AG09309 (cell line): ENCODE measurements around the gene SLAMF9.

Experiments
- DNase-seq: peaks from one replicate; pipeline ENCODE4 v3.0.0-alpha.2; 2010; ENCODE audit warnings: low read depth
- H3K4me3 ChIP-seq: 2 replicates; pipeline ENCODE4 v1.5.1; 2011; ENCODE audit warnings: mild to moderate bottlenecking, low read depth, low read length, moderate library complexity; ENCODE audit not compliant: control insufficient read depth
- CTCF ChIP-seq: IDR thresholded peaks from 2 replicates; pipeline ENCODE4 v1.5.1; 2011; ENCODE audit warnings: mild to moderate bottlenecking, low read depth, low read length, inconsistent platforms; ENCODE audit not compliant: insufficient read depth, control insufficient read depth; ENCODE audit errors: missing control alignments

Gene SLAMF9

DNA sequence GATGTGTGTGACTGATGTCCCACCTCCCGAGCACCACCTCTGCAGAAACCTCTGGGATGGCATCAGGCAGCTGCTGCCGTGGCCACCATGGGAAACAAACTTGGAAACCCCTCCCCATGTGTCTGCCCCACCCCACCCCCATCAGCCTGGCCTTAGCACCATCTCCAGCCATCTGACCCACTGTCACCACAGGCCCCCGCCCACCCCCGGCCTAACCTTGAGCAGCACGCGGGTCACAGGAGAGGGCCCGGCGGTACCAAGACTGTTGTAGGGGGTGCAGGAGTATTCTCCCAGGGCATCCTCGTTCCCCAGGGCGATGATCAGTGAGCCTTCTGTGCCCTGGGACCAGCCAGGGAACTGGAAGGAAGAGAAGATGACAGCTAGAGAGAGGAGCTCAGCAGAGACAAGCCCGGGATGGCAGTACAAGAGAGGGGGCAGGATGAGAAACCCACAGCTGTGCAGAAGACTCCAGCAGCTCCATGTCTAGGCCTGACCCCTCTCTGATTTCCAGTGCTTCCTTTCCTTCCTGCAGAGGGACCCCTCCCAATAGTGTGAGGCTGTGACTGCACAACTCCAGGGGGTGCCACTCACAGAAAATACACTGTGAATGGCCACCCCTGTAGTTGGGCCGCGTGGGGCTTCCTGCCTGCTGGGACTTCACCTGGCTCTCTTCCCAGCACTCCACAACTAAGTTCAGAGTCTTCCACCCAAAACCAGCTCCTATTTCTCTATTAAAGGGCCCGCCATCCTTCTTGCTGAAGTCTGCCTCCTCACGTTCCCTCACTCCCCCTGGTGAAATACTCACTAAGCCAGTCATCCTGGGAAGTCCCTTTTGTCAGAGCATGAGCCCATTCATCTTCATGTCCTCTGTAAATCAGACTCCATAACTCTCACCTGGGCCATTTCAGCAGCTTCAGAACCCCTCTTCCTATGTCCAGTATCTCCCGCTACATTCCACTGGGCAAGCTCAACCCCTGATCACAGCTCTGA, 21.4 kb downstream of the SLAMF9 start:
- H3K4me3 ChIP-seq = no peak overlapping the region
- DNase-seq = no peak
- no peak for TF ChIP-seq CTCF

- TF ChIP-seq CTCF = no peak
- no peak for DNase-seq
- no peak overlapping the region for H3K4me3 ChIP-seq
Measured at GRCh38 chr1:159931795-159932173, 22.3 kb downstream of the SLAMF9 start.

- no peak overlapping the region for H3K4me3 ChIP-seq
- no peak for DNase-seq
- no peak for TF ChIP-seq CTCF
Measured at GRCh38 chr1:159931101-159931794, 22.8 kb downstream of the SLAMF9 start.

GRCh38 chr1:159930634-159931033, 23.4 kb downstream of the SLAMF9 start:
- H3K4me3 ChIP-seq = no peak overlapping the region
- TF ChIP-seq CTCF = no peak
- DNase-seq = no peak

DNA sequence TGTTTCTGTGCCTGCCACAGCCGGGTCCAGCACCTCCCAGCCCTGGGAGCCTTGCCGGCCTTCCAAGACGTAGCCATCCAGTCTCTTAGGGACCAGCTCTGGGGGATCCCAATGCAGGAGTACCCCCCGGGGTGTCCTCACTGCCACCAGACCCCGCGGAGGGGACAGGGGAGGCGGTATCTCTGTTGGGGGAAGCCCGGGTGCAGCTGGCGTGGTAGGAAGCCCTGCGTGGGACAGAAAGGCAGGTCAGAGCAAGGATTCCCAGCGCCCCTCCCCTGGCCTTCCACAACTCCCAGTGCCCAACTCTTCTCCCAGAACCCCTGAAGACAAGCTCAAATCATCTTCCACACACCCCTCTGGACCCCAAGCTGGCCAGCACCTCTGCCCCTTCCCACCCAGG, 23.8 kb downstream of the SLAMF9 start:
- TF ChIP-seq CTCF = no peak
- DNase-seq = no peak
- no peak overlapping the region for H3K4me3 ChIP-seq

- H3K4me3 ChIP-seq = no peak overlapping the region
- DNase-seq = no peak
- no peak for TF ChIP-seq CTCF
Measured at GRCh38 chr1:159929155-159930051, 24.6 kb downstream of the SLAMF9 start.
